GM18511 (cell line): ENCODE results near the gene LILRA6.
"Not testable (repeated sequence)": the region's sequence is repeated elsewhere in the genome, so short reads cannot be mapped to it uniquely, and the experiment has no call there.

Experiments used
- ATAC-seq: cut with Tn5 transposase; IDR thresholded peaks from one replicate; pipeline ENCODE4 v1.9.1; 2021; ENCODE audit warnings: mild to moderate bottlenecking, moderate library complexity; ENCODE audit not compliant: unreplicated experiment

LILRA6 gene

GRCh38 chr19:54266133-54266532, 23.5 kb upstream of the LILRA6 start:
- ATAC-seq: no peak

GRCh38 chr19:54262470-54262869, 19.9 kb upstream of the LILRA6 start:
- ATAC-seq: no peak

GRCh38 chr19:54262066-54262465, 19.5 kb upstream of the LILRA6 start:
- ATAC-seq: no peak

- ATAC-seq: no peak
Observed at GRCh38 chr19:54257116-54257480, 14.5 kb upstream of the LILRA6 start, which contains the start of gene LILRB5. Gene LILRB5, minus strand, starts transcription at chr19:54257273. Its CDS starts 80 bp downstream, at chr19:54257193.

DNA sequence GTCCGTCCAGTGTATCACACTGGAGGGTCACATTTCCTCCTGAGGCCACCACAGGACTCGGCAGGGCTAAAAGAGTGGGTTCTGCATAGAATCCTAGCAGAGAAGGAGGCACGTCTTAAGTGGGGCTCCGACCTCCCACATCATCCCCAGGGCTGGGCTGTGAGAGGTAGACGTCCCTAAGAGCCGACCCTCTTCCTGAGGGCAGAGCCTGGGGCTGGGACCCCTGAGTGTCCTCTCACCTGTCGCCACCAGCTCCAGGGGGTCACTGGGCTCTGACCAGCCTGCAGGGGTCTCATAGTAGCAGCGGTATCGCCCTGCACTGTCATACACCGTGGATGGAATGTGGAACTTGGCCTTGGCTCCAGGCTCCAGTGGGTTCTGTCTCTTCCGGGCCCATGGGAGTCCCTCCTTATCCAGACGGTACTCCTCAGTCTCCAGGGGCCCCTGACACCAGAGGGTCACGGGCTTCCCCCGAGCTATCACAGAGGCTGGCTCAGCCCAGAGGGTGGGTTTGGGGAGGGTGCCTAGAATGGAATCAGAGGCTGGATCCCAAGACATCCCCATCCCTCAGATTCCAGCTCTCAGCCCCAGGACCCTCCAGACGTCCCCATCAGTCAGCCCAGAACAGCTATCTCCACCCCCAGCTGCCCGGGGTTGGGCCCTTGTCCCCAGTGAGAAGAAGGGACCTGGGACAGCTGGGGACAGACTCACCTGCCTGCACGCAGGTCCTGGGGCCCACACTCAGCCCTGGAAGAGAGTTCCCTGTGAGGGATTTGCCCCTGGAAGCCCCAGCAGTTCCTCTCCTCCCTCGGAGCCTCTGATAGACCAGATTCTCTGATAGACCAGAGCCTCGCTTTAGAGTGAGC, 13.9 kb upstream of the LILRA6 start:
- ATAC-seq: no peak

GRCh38 chr19:54255105-54255775, 12.7 kb upstream of the LILRA6 start:
- ATAC-seq: no peak

- ATAC-seq: no peak
Observed at GRCh38 chr19:54254195-54254906, 11.8 kb upstream of the LILRA6 start.

DNA sequence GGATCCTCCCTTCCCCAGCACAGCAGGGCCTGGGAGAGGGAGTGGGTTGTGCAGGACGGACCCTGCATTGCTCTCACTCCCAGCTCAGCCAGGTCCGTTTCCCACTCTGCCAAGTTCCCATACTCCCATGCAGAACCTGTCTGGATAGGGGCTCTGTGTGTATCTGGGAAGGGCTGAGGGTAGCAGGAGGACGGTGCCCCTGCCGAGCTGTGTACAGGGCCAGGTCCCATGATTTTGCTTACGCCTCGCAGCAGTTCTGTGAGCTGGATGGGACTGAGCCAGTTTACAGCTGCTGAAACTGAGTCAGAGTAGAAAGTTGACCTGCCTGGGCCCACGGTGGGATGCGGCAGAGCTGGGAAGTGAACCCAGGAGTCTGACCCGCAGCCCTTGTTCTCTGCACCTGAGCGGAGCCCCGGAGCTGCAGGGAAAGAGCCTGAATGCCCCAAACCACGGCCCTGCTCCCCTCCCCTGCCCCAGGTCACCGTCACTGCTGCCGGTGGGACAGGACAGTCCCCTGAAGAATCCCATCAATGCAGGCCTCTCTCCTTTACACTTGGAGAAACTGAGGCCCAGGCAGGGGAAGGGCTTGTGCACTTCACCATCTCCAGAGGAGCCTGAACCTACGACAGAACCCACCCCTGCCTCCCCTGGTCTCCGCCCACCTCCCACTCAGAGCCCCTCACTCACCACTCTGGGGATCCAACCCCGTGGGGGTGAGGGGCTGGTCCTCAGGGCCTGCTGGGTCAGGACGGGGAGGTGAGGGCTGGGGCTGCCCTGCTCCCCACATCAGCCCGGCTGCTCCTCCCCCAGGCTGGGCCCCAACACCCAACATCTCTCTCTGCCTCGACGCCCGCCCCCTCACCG, 11.0 kb upstream of the LILRA6 start:
- no peak for ATAC-seq

DNA sequence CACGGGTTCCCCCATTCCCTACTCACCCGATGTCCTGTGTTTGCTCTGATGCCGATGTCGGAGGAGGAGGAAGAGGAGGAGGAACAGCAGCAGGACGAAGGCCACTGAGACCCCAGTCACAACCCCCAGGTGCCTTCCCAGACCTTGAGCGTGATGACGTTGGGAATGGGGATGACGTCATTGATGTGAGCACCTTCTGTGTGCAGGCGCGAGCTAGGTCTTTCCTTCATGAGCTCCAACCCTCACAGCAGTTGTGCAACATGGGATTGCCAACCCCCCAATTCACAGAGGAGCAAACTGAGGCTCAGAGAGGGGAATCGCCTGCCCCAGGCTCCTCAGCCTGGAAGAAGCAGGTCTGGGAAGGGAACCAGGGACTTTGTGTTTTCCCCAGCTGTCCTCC, 10.3 kb upstream of the LILRA6 start:
- no peak for ATAC-seq

DNA sequence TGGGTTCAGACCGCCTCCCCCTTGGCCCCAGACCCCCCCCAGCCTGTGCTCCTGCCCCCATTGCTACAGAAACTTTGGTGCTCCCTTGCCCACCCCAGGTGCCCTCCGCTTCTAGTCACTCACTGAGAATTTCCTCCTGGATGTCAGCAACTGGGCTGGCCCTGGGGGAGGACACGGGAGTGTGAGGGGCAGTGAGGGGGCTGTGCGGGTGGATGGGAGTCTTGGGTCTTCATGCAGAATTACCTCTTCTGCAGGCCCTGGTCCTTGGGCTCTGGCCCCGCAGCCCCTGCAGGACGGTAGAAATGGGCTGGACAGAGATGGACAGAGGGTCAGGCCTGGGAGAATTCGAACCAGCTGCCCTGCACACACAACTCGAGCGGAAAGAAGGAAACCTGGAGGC, 9.7 kb upstream of the LILRA6 start:
- ATAC-seq: no peak

DNA sequence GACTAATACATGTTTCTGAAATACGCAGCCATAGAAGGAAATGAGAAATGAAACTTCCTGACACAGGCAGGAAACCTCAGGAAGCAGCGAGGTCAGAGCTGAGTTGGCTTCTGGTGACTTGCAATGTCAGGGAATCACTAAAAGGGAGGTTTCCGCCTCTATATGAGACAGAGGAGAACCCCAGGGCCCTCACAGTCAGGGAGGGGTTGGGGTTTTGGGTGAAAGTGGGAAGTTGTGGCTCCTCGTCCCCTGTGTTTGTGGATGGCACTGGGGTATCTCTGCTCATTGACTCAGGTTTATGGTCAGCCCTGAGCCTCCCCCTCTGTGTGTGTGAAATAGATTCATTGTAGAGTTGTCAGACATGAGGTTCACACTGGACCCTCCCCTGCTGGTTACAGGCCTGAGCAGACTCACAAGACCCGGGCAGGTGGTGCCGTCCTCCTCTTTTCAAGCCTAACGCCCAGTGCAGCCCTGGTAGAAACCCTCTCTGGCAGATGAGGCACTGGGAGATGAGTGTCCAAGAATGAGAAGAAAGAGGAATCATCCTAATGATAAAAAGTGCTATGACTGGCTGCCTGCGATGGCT, 5.5 kb upstream of the LILRA6 start:
- no peak for ATAC-seq

GRCh38 chr19:54247106-54247930, 4.7 kb upstream of the LILRA6 start:
- ATAC-seq: no peak

- ATAC-seq: no peak
Observed at GRCh38 chr19:54245936-54246335, 3.3 kb upstream of the LILRA6 start.

- not testable (repeated sequence) for ATAC-seq
Observed at GRCh38 chr19:54243809-54244208, 1.2 kb upstream of the LILRA6 start.

DNA sequence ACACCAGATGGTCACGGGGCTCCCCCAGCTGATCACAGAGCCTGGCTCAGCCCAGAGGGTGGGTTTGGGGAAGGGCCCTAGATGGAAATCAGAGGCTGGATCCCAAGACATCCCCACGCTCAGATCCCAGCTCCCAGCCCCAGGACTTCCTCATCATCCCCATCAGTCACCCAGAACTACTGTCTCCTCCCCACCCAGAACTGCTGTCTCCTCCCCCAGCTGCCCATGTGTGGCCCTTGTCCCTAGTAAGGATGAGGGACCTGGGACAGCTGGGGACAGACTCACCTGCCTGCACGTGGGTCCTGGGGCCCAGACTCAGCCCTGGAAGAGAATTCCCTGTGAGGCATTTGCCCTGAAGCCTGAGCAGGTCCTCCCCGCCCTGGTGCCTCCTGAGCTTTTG, 356 bp downstream of the LILRA6 start:
- not testable (repeated sequence) for ATAC-seq

- not testable (repeated sequence) for ATAC-seq
Observed at GRCh38 chr19:54240372-54241336, 1.9 kb downstream of the LILRA6 start.

- not testable (repeated sequence) for ATAC-seq
Observed at GRCh38 chr19:54239491-54240371, 2.9 kb downstream of the LILRA6 start.
